Activated CD4-positive, alpha-beta T cell treated with anti-CD3 and anti-CD28 coated beads for 24 hours (primary cell): ENCODE results near the gene PRKAR1B.

Experiments used
- DNase-seq, 2 donors: peaks; one replicate each; pipeline ENCODE4 v3.0.0-alpha.2; 2020; ENCODE audit warnings: low read depth in 2 of 2

The PRKAR1B gene

DNA sequence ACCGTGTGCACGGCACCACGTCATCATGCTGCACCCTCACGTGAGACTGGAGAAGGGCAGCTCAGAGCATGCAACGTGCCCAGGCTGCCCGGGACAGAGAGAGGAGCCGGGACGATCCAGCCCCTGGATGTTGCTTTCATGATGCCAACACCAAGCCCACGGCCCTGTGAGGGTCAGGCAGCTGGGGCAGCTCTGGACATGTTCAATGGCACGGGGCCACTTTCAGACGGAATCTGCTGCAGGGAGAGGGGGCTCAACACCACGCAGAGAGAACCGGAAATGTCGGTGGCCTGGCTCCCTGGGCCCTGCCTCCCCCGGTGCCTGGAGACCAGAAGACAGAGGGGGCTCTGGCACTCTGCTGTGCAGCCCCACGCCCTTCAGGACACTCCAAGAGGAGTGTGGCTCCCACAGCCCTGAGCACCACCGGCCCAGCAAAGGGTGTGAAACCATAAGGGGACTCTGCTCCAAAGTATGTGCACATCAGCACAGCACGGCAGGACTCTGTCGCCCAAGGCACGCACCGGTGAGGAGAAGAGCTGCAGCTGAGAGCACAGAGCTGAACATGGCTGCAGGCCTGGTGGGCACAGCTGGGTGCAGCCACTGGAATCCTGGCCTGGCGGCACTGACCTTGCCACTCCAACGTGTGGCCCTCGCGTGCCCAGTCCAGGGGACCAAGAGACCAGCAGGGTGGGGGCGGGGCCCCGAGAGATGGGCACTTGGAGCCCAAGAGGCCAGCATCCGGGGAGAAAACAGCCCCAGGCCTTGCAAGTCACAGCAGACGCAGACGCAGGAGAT, 137.1 kb downstream of the PRKAR1B start:
- no peak for DNase-seq

DNA sequence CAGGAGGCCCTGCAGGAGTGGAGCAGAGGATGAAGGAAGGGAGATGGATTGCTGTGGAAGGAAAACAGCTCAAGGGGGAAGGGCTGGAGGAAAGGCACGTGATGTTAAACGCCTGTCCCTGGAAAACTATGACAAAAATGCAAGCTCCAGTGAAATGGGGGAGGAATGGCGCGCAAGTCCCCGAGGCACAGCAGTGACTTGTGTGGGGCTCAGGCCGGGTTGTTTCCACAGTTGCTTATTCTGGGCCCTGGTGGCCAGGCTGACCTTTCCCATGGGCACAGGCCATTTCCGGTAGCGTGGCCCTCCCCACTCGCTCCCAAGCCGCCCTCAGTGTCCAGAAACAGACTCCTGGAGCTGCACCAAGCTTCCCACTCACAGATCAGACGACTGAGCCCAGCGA, 139.3 kb downstream of the PRKAR1B start:
- DNase-seq = no peak

DNA sequence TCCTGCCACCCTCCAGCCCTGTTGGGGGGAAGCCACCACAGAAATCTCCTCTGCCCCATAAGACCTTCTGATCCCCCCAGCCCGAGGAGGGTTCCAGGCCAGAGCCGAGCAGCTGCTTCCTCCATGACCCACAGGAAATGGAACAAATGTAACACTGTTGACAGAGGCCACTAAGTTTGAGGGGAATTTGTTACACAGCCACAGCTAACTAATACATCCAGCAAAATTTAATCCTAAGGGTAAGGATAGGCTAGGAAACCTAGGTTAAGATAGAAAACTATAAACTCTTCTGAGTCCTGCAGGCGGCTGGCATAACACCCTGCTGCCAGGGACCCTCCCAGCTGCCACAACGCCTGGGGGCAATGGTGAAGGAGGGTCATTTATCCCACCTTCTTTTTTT, 140.6 kb downstream of the PRKAR1B start:
- no peak for DNase-seq

DNA sequence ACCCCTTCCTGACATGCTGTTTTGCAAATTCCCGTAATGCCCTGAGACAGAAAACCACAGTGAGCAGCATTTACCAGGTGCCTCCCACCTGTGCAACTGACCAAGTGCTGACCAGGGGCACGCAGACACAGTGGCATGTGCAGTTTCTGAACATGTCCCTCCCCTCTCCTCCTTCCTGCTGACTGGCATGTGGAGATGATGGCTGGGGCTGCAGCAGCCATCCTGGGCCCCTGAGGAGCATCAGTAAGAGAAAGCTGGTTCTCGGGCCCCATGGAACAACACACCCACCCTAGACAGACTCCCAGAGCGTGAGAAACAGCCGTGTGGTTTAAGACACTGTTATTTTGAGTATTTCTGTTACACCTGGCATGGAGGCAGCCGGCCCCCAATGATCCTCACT, 141.2 kb downstream of the PRKAR1B start:
- DNase-seq = no peak

GRCh38 chr7:585229-585711, 141.8 kb downstream of the PRKAR1B start:
- peak; percentile 46 to 59 for DNase-seq

- no peak for DNase-seq
Observed at GRCh38 chr7:584820-585219, 142.3 kb downstream of the PRKAR1B start.

DNA sequence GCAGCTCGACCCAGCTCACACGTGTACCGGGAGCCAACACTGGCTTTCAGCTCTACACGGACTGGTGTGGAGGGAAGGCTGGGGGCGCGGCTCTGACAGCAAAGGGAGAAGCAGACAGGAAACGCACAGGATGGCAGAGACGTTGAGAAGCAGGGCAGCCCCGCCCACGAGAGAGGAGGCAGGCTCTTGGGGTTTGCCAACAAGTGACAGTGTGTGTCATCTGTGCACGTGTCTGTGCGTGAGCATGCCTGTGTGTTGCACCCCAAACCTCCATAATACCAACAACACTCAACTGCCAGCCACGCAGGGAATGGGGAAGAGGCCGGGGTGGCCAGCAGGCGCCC, 143.0 kb downstream of the PRKAR1B start:
- DNase-seq = peak; percentile 81 to 87

DNA sequence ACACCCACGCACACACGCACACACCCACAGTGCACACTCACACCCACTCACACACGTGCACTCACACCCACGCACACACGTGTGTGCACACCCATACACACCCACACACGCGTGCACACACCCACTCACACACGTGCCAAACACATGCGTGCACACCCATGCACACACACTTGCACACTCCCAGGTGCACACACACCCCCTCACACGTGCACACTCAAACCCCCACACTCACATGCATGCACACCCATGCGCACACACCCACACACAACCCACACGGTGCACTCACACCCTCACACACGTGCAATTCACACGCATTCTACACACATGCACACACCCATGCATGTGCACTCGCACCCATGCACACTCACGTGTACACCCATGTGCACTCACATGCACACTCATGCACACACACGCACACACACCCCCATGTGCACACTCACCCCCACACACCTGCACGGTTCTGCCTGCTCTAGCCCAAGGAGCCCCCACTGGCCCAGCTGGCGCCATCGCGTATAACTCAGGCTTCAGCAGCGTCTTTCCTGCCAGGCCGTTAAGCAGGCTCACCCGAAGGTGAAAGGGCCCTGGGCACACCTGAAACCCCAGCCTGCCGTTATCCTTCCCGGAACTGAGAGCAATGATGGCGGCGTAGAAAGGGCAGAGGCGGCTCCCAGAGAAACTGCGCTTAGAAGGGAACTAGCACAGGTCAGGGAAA, 143.5 kb downstream of the PRKAR1B start:
- DNase-seq = no peak

DNA sequence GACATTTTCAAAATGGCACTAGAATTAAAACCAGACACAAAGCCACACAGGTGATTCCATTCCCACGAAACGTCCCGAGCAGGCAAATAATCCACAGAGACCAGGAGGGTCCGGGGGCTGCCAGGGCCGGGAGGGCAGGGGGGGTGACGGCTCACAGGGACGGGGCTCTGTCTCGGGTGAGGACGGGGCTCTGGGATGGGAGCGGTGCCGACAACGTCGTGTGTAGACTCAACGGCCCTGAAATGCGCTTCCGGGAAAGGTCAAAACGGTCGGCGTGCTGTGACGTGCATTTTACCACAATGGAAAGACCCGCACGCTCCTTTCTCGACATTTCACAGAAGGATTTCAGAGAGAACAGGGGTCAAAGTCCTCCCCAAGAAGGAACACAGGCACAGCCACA, 144.2 kb downstream of the PRKAR1B start:
- DNase-seq = no peak

GRCh38 chr7:582081-582835, 144.8 kb downstream of the PRKAR1B start:
- no peak for DNase-seq

DNA sequence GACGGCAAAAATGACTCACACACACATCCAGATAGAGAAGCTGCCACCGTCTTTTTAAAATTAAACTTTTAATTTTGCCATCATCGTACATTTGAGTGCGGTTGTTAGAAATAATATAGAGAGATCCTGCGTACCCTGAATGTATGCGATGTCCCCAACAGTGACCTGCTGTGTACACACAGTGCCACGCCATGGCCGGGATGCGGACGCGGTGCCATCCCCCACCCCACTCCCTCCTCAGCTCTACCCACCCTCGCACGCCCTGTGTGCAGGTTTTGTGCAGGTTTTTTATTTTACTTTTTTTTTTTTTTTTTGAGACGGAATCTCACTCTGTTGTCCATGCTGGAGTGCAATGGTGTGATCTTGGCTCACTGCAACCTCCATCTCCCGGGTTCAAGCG, 148.7 kb downstream of the PRKAR1B start:
- no peak for DNase-seq

GRCh38 chr7:577741-578370, 149.2 kb downstream of the PRKAR1B start:
- no peak for DNase-seq

- DNase-seq = no peak
Observed at GRCh38 chr7:577278-577665, 149.8 kb downstream of the PRKAR1B start.

- no peak for DNase-seq
Observed at GRCh38 chr7:576524-577277, 150.4 kb downstream of the PRKAR1B start.

DNA sequence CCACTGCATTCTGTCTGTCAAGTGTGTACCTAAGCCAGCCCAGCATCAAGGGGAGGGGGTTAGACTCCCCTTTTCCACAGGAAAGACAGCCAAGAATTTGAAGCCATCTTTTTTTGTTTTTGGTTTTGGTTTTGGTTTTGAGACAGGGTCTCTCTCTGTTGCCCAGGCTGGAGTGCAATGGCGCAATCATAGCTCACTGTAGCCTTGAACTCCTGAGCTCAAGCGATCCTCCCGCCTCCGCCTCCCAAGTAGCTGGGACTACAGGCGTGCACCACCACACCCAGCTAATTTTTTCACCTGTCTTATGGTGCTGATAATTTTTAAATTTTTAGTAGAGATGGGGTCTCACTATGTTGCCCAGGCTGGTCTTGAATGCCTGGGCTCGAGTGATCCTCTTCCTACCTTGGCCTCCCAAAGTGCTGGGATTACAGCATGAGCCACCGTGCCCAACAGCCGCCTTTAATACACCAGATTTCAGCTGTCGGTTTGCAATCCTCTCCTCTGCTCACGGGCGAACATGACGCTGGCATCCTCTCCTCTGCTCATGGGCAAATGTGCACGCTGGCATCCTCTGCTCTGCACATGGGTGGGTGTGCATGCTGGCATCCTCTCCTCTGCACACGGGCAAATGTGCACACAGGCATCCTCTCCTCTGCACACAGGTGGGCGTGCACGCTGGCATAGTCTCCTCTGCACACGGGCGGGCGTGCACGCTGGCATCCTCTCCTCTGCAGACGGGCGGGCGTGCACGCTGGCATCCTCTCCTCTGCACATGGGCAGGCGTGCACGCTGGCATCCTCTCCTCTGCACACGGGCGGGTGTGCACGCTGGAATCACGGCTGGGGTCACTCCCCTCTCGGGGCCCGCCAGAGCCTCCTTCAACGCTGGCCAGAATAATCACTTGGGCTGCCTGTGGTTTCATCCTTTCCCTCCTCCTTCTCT, 151.4 kb downstream of the PRKAR1B start:
- no peak for DNase-seq

DNA sequence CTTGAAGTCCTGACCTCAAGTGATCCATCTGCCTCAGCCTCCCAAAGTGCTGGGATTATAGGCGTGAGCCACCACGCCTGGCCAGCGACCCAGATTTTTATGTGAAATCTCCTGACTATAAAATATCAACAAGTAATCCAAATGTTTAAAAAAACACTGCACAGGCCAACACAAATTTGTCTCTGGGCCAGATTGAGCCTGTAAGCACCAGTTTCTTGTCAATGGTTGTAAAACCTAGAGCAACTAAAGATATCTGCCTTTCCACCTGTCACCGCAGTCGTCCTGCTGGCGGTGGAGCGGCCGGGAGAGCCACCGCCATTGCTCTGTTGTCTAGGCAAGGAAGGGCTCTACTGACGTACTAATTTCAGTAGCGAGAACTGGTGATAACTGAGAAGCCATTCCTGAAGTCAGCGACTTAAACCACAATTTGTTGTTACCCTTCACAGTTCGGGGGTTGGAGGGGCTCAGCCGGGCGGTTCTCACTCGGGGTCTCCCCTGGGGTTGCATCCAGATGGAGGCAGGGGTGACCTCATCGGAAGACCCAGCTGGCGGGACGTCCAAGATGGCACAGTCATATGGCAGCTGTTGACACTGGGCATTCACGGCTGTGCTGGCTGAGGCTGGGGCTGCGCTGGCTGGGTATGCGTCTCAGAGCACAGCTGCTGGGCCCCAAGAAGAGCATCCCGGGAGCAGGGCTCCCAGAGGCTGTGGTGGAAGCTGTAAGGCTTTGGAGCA, 152.3 kb downstream of the PRKAR1B start:
- DNase-seq = no peak

- no peak for DNase-seq
Observed at GRCh38 chr7:573933-574381, 153.1 kb downstream of the PRKAR1B start.

- no peak for DNase-seq
Observed at GRCh38 chr7:573269-573932, 153.7 kb downstream of the PRKAR1B start.
